Measurements from ENCODE around the gene UHMK1. TPM values are rescaled to one million over a fixed set of nuclear protein-coding genes. Genes with fewer than 3 reads are reported as not detected.

Gene UHMK1
- total RNA-seq, 1 donor from 2014 or later: 65.6 TPM

Other genes starting within 250 kb of the UHMK1 start
- not detected in 2 replicates for gene SPATA46, start 121.0 kb upstream of the UHMK1 start, total RNA-seq
- not detected in 2 replicates for gene C1orf226, start 116.1 kb upstream of the UHMK1 start, total RNA-seq
- not detected in 2 replicates for gene SH2D1B, start 85.7 kb upstream of the UHMK1 start, total RNA-seq
- 11.6 and 13.4 TPM in 2 replicates for gene UAP1, start 63.9 kb downstream of the UHMK1 start, total RNA-seq
- 0.09 and 0.27 TPM in 2 replicates for gene DDR2, start 134.6 kb downstream of the UHMK1 start, total RNA-seq

Measured in activated B cell treated with CpG ODN at 0.5 μM for 24 hours (primary cell).